ENCODE results near the gene TAB3. TPM values are rescaled to one million over a fixed set of nuclear protein-coding genes. Genes with fewer than 3 reads are reported as not detected.

Gene TAB3
- total and polyA plus RNA-seq, 2 donors from 2014 or later, result 7.9 to 26.9 TPM

GRCh38 chrX:30779453-30780030 lies 109.5 kb downstream of the TAB3 start:
- intact Hi-C loops (cut with DNase I), result no loop called here
- no peak for TF ChIP-seq CTCF (IDR thresholded peaks at IDR 0.05; ENCODE audit: borderline replicate concordance, extremely low read depth, insufficient read depth)
- no peak overlapping the region for H3K27ac ChIP-seq (ENCODE audit: low read depth in 2 of 2, low read length in 2 of 2)
- H3K4me3 ChIP-seq (ENCODE audit: low read length in 3 of 3), result no peak overlapping the region
- no peaks in the 10 kb centered on the region for H3K9me3 ChIP-seq (ENCODE audit: control insufficient read depth in 2 of 3, insufficient read depth in 1 of 3, low read length in 3 of 3)
- DNase-seq (peak in 1 of 5 donors; percentile 59), FAIRE-seq (no peak)
- no peaks in the 10 kb centered on the region for H3K36me3 ChIP-seq (ENCODE audit: control insufficient read depth in 2 of 3, insufficient read depth in 3 of 3, low read length in 3 of 3)
- H3K27me3 ChIP-seq (ENCODE audit: control insufficient read depth, insufficient read depth, low read length), result no peaks in the 10 kb centered on the region
- H3K4me1 ChIP-seq (ENCODE audit: control insufficient read depth in 2 of 3, insufficient read depth in 2 of 3, low read depth in 1 of 3, low read length in 3 of 3), result no peaks in the 10 kb centered on the region
- H3K9ac ChIP-seq (ENCODE audit: low read length in 3 of 3), result no peak overlapping the region

GRCh38 chrX:30777575-30777974 lies 111.5 kb downstream of the TAB3 start:
- H3K27ac ChIP-seq (ENCODE audit: low read depth in 2 of 2, low read length in 2 of 2), result no peak overlapping the region
- DNase-seq, result no peak
- no peaks in the 10 kb centered on the region for H3K36me3 ChIP-seq (ENCODE audit: control insufficient read depth in 2 of 3, insufficient read depth in 3 of 3, low read length in 3 of 3)
- intact Hi-C loops (cut with DNase I), result no loop called here
- H3K4me1 ChIP-seq (ENCODE audit: control insufficient read depth in 2 of 3, insufficient read depth in 2 of 3, low read depth in 1 of 3, low read length in 3 of 3), result no peaks in the 10 kb centered on the region
- no peak for FAIRE-seq
- no peak overlapping the region for H3K9ac ChIP-seq (ENCODE audit: low read length in 3 of 3)
- no peak overlapping the region for H3K4me3 ChIP-seq (ENCODE audit: low read length in 3 of 3)
- no peak for TF ChIP-seq CTCF (IDR thresholded peaks at IDR 0.05; ENCODE audit: borderline replicate concordance, extremely low read depth, insufficient read depth)
- no peaks in the 10 kb centered on the region for H3K9me3 ChIP-seq (ENCODE audit: control insufficient read depth in 2 of 3, insufficient read depth in 1 of 3, low read length in 3 of 3)
- no peaks in the 10 kb centered on the region for H3K27me3 ChIP-seq (ENCODE audit: control insufficient read depth, insufficient read depth, low read length)

Other genes starting within 250 kb of the TAB3 start
- 12.5 TPM for gene GK, start 235.8 kb downstream of the TAB3 start, total RNA-seq
- 73.8 TPM for gene GK, start 235.8 kb downstream of the TAB3 start, polyA plus RNA-seq (ENCODE audit: insufficient read depth, low read depth, low replicate concordance)
- gene FTHL17, start 182.8 kb upstream of the TAB3 start, total RNA-seq, result not detected
- not detected for gene FTHL17, start 182.8 kb upstream of the TAB3 start, polyA plus RNA-seq (ENCODE audit: insufficient read depth, low read depth, low replicate concordance)

All from kidney (tissue), 14 donors.